GM12878 (cell line): Measurements from ENCODE around the gene B9D2. TPM values are rescaled to one million over a fixed set of nuclear protein-coding genes. Genes with fewer than 3 reads are reported as not detected.

Experiments
- BCL11A ChIP-seq: IDR thresholded peaks from 2 replicates; pipeline ENCODE4 v1.6.1; 2011; ENCODE audit warnings: low read depth, low read length
- BHLHE40 ChIP-seq, 2 experiments: fragments of 450-650 bp in 1 of 2; IDR thresholded peaks; 2 replicates each; pipeline ENCODE4 v1.6.1; 2011 to 2017; ENCODE audit warnings: low read depth in 2 of 2, borderline replicate concordance in 1 of 2, improper control_type of control experiment in 1 of 2, low read length in 1 of 2, mild to moderate bottlenecking in 1 of 2
- CBX3 ChIP-seq: fragments of 200-600 bp; sonication (generic); IDR thresholded peaks from 2 replicates; pipeline ENCODE4 v1.6.1; 2016; ENCODE audit warnings: low read depth, borderline replicate concordance
- CHD4 ChIP-seq: fragments of 200-600 bp; sonication (generic); IDR thresholded peaks from 2 replicates; pipeline ENCODE4 v1.6.1; 2016; ENCODE audit warnings: mild to moderate bottlenecking
- FOS ChIP-seq: IDR thresholded peaks from 3 replicates; pipeline ENCODE4 v1.6.1; 2011; ENCODE audit warnings: borderline replicate concordance; ENCODE audit not compliant: insufficient read length; ENCODE audit errors: extremely low read depth
- HDGF ChIP-seq: fragments of 450-650 bp; IDR thresholded peaks from 2 replicates; pipeline ENCODE4 v1.6.1; 2016; ENCODE audit warnings: antibody characterized with exemption
- MYC ChIP-seq: IDR thresholded peaks from 2 replicates; pipeline ENCODE4 v1.6.1; 2011; ENCODE audit warnings: mild to moderate bottlenecking, low read length, moderate library complexity, inconsistent platforms; ENCODE audit not compliant: insufficient read depth, insufficient replicate concordance, insufficient read length, severe bottlenecking
- PAX5 ChIP-seq: IDR thresholded peaks from 2 replicates; pipeline ENCODE4 v1.6.1; 2011; ENCODE audit warnings: low read depth, low read length, borderline replicate concordance
- POLR2AphosphoS2 ChIP-seq: IDR thresholded peaks from 2 replicates; pipeline ENCODE4 v1.6.1; 2011; ENCODE audit warnings: low read depth, mild to moderate bottlenecking, low read length, improper control_type of control experiment, moderate library complexity
- RAD51 ChIP-seq: fragments of 450-650 bp; IDR thresholded peaks from 2 replicates; pipeline ENCODE4 v1.6.1; 2016; ENCODE audit warnings: moderate library complexity, mild to moderate bottlenecking, inconsistent platforms
- RBBP5 ChIP-seq: fragments of 200-600 bp; sonication (generic); conservative IDR thresholded peaks from 2 replicates; pipeline ENCODE4 v1.6.1; 2016
- SPI1 ChIP-seq: IDR thresholded peaks from 2 replicates; pipeline ENCODE4 v1.6.1; 2011; ENCODE audit warnings: low read depth, mild to moderate bottlenecking, low read length, moderate library complexity, borderline replicate concordance; ENCODE audit not compliant: insufficient read depth
- SUZ12 ChIP-seq: fragments of 200-600 bp; sonication (generic); IDR thresholded peaks from one replicate; pipeline ENCODE4 v1.6.1; 2018; ENCODE audit warnings: antibody characterized with exemption, mild to moderate bottlenecking; ENCODE audit not compliant: unreplicated experiment
- TAF1 ChIP-seq: IDR thresholded peaks from 2 replicates; pipeline ENCODE4 v1.6.1; 2011; ENCODE audit warnings: mild to moderate bottlenecking, low read depth, low read length, borderline replicate concordance
- ZBED1 ChIP-seq: IDR thresholded peaks from 2 replicates; pipeline ENCODE4 v1.6.1; 2016; ENCODE audit warnings: borderline replicate concordance
- ZNF24 ChIP-seq: fragments of 450-650 bp; IDR thresholded peaks from 2 replicates; pipeline ENCODE4 v1.6.1; 2017; ENCODE audit warnings: antibody characterized with exemption, mild to moderate bottlenecking
- ZNF384 ChIP-seq: IDR thresholded peaks from 2 replicates; pipeline ENCODE4 v1.6.1; 2012; ENCODE audit warnings: low read depth, mild to moderate bottlenecking, low read length, improper control_type of control experiment, borderline replicate concordance
- ZNF622 ChIP-seq: fragments of 450-650 bp; IDR thresholded peaks from 2 replicates; pipeline ENCODE4 v1.6.1; 2017; ENCODE audit warnings: mild to moderate bottlenecking, inconsistent platforms
- polyA plus RNA-seq, 11 experiments: library from polyadenylated mRNA; depleted of rRNA in 4 of 11; unstranded in 6 of 11; stranded (reverse) in 5 of 11; fragments of >200 nt; fragmentation: Nextera tagmentation in 4 of 11; fragmentation: Illumina TruSeq in 1 of 11; extraction: Ambion mirVana in 4 of 11; extraction: Trizol in 1 of 11; gene quantifications; 1 replicate in 1 of 11; 2 replicates in 10 of 11; pipeline versions ENCODE4 v1.2.1 to v1.2.3, GENCODE V29; 2011 to 2016; ENCODE audit warnings: inconsistent platforms in 2 of 11, missing spikeins in 2 of 11, low read depth in 1 of 11
- total RNA-seq, 4 experiments: library from RNA; depleted of rRNA in 3 of 4; stranded (reverse); fragments of >200 nt in 3 of 4; fragmentation: Illumina TruSeq in 1 of 4; extraction: Trizol in 1 of 4; gene quantifications; 2 replicates each; pipeline versions ENCODE4 v1.2.1 to v1.2.3, GENCODE V29; 2013 to 2021
- TF ChIP-seq, protein P1 (sequence below): fragments of 150-350 bp; IDR thresholded peaks from 2 replicates; pipeline ENCODE4 v1.6.1; 2014; ENCODE audit warnings: mild to moderate bottlenecking, low read depth, low read length
- TF ChIP-seq, protein P2 (sequence below): fragments of 450-650 bp; IDR thresholded peaks from 2 replicates; pipeline ENCODE4 v1.6.1; 2017; ENCODE audit warnings: mild to moderate bottlenecking, moderate library complexity
- TF ChIP-seq, protein P3 (sequence below): IDR thresholded peaks from 2 replicates; pipeline ENCODE4 v1.6.1; 2011; ENCODE audit warnings: mild to moderate bottlenecking, low read depth, low read length, moderate library complexity; ENCODE audit not compliant: insufficient replicate concordance
- TF ChIP-seq, protein P4 (sequence below), 3 experiments: IDR thresholded peaks in 2 of 3; conservative IDR thresholded peaks in 1 of 3; 2 replicates each; pipeline ENCODE4 v1.5.1; 2011; ENCODE audit warnings: low read depth in 3 of 3, low read length in 3 of 3, mild to moderate bottlenecking in 3 of 3, control low read depth in 2 of 3, moderate library complexity in 2 of 3, inconsistent platforms in 1 of 3, mixed read lengths in 1 of 3; ENCODE audit not compliant: control insufficient read depth in 2 of 3, insufficient read depth in 1 of 3; ENCODE audit errors: extremely low read depth in 1 of 3

B9D2 gene
- total and polyA plus RNA-seq, 10 of the 15 experiments (the other 5 are each of a cell fraction or from before 2014, with no cell fraction given): 2.4 to 12.4 (median 5.0) TPM

DNA sequence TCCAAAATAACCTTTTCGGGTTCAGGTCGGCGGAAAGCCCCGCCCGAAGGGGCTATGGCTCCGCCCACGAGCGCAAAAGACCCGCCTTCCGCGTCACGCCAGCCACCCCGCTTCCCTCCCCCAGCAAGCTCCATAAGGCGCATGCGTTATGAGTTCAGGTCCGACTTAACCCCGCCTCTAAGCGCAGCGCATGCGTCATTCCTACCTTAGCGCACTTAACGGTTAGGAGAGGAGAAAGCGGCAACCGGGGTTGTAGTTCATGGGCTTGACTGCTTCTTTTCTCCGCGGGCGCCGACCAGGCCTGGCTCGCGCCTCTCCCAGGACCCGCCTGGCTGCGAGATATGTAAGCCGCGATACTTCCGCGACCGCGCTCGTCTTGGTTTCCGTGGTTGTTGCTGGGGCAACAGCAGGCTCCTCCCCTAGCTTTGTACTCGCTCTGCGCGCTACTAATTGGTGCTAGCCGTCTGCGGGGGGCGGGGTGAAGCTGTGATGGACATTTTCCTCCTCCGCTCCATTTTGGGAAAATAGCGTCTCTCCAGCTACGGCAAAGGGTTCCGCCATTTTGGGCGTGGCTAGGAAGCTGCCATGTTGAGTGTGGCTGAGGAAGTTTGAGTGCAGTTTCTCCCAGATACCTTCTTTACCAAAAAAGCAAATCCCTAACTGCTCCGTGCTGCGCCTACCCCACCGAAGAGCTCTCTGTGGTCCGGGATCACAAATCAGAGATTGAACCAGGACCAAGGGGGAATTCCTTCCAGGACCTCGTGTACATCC, at the start of gene B9D2 (continued):
- TF ChIP-seq, protein P1, sequence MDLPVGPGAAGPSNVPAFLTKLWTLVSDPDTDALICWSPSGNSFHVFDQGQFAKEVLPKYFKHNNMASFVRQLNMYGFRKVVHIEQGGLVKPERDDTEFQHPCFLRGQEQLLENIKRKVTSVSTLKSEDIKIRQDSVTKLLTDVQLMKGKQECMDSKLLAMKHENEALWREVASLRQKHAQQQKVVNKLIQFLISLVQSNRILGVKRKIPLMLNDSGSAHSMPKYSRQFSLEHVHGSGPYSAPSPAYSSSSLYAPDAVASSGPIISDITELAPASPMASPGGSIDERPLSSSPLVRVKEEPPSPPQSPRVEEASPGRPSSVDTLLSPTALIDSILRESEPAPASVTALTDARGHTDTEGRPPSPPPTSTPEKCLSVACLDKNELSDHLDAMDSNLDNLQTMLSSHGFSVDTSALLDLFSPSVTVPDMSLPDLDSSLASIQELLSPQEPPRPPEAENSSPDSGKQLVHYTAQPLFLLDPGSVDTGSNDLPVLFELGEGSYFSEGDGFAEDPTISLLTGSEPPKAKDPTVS: no peak
- TF ChIP-seq, protein P2, sequence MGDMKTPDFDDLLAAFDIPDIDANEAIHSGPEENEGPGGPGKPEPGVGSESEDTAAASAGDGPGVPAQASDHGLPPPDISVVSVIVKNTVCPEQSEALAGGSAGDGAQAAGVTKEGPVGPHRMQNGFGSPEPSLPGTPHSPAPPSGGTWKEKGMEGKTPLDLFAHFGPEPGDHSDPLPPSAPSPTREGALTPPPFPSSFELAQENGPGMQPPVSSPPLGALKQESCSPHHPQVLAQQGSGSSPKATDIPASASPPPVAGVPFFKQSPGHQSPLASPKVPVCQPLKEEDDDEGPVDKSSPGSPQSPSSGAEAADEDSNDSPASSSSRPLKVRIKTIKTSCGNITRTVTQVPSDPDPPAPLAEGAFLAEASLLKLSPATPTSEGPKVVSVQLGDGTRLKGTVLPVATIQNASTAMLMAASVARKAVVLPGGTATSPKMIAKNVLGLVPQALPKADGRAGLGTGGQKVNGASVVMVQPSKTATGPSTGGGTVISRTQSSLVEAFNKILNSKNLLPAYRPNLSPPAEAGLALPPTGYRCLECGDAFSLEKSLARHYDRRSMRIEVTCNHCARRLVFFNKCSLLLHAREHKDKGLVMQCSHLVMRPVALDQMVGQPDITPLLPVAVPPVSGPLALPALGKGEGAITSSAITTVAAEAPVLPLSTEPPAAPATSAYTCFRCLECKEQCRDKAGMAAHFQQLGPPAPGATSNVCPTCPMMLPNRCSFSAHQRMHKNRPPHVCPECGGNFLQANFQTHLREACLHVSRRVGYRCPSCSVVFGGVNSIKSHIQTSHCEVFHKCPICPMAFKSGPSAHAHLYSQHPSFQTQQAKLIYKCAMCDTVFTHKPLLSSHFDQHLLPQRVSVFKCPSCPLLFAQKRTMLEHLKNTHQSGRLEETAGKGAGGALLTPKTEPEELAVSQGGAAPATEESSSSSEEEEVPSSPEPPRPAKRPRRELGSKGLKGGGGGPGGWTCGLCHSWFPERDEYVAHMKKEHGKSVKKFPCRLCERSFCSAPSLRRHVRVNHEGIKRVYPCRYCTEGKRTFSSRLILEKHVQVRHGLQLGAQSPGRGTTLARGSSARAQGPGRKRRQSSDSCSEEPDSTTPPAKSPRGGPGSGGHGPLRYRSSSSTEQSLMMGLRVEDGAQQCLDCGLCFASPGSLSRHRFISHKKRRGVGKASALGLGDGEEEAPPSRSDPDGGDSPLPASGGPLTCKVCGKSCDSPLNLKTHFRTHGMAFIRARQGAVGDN: no peak
- TF ChIP-seq SUZ12 (no peak), CBX3 (no peak), POLR2AphosphoS2 (peak; percentile 63; the same call in 1 of the 2 replicates), CHD4 (no peak), RAD51 (peak; percentile 66), HDGF (peak; percentile 54; the same call in 1 of the 2 replicates), ZNF622 (no peak), FOS (no peak), BHLHE40 (IDR thresholded peaks at IDR 0.05; ENCODE audit: borderline replicate concordance in 1 of 2, low read depth in 2 of 2, low read length in 1 of 2) (no peak), TAF1 (peak; percentile 20), ZNF24 (no peak), SPI1 (peak; percentile 9; the same call in 1 of the 2 replicates), ZBED1 (no peak), MYC (no peak), PAX5 (no peak), BCL11A (no peak), RBBP5 (no peak), ZNF384 (no peak)
- TF ChIP-seq, protein P3, sequence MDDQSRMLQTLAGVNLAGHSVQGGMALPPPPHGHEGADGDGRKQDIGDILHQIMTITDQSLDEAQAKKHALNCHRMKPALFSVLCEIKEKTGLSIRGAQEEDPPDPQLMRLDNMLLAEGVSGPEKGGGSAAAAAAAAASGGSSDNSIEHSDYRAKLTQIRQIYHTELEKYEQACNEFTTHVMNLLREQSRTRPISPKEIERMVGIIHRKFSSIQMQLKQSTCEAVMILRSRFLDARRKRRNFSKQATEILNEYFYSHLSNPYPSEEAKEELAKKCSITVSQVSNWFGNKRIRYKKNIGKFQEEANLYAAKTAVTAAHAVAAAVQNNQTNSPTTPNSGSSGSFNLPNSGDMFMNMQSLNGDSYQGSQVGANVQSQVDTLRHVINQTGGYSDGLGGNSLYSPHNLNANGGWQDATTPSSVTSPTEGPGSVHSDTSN: peak; percentile 89
- TF ChIP-seq, protein P4, sequence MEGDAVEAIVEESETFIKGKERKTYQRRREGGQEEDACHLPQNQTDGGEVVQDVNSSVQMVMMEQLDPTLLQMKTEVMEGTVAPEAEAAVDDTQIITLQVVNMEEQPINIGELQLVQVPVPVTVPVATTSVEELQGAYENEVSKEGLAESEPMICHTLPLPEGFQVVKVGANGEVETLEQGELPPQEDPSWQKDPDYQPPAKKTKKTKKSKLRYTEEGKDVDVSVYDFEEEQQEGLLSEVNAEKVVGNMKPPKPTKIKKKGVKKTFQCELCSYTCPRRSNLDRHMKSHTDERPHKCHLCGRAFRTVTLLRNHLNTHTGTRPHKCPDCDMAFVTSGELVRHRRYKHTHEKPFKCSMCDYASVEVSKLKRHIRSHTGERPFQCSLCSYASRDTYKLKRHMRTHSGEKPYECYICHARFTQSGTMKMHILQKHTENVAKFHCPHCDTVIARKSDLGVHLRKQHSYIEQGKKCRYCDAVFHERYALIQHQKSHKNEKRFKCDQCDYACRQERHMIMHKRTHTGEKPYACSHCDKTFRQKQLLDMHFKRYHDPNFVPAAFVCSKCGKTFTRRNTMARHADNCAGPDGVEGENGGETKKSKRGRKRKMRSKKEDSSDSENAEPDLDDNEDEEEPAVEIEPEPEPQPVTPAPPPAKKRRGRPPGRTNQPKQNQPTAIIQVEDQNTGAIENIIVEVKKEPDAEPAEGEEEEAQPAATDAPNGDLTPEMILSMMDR (IDR thresholded peaks at IDR 0.05 in 2 of 3, conservative IDR thresholded peaks at IDR 0.05 in 1 of 3; ENCODE audit: control insufficient read depth in 2 of 3, extremely low read depth in 1 of 3, insufficient read depth in 1 of 3, low read depth in 3 of 3, low read length in 3 of 3): no peak
